Fibroblast of upper back skin (primary cell): ENCODE results near the gene RAB4A.

ENCODE experiments used
- DNase-seq: peaks from one replicate; pipeline ENCODE4 v3.0.0-alpha.2; 2013

Gene RAB4A

DNA sequence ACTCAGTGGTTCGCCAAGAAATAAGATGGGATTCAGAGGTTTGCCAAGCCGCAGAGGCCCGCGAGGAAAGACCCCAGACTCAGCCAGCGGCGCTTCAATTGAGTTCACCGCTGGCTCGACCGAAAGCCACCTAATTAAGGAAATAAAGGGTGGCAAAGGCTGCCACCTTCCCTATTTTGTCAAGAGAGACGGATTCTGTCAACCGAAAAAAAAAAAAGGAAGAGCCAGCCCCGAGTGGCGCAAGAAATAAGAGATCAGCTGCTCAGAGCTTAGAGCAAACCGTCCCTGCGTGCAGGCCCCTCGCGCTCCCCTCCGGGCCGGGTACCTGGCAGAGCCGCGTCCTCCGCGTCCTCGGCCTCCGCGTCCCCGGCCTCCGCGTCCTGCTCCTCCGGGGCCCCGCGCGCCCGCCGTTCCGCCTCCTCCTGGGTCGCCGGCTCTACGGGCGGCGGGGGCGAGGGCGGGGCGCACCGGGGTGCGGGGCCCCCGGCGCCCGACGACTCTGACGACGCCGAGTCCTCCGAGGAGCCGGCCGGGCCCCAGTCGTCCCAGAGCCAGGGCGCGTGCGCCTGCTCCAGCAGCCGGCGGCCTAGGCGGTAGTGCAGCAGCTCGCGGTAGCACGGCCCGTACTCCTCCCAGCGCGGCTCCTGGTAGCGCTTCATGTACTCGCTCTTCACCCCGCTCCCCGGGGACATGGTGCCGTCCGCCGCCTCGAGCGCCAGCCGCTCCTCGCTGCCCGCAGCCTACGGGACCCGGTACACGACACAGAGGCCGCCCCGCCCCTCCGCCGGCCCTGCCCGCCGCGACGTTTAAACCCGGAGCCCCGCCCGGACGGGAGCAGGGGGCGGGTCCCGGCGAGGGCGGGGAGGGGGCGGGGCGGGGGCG is 71.1 kb downstream of the RAB4A start:
- DNase-seq: peak; percentile 62

DNA sequence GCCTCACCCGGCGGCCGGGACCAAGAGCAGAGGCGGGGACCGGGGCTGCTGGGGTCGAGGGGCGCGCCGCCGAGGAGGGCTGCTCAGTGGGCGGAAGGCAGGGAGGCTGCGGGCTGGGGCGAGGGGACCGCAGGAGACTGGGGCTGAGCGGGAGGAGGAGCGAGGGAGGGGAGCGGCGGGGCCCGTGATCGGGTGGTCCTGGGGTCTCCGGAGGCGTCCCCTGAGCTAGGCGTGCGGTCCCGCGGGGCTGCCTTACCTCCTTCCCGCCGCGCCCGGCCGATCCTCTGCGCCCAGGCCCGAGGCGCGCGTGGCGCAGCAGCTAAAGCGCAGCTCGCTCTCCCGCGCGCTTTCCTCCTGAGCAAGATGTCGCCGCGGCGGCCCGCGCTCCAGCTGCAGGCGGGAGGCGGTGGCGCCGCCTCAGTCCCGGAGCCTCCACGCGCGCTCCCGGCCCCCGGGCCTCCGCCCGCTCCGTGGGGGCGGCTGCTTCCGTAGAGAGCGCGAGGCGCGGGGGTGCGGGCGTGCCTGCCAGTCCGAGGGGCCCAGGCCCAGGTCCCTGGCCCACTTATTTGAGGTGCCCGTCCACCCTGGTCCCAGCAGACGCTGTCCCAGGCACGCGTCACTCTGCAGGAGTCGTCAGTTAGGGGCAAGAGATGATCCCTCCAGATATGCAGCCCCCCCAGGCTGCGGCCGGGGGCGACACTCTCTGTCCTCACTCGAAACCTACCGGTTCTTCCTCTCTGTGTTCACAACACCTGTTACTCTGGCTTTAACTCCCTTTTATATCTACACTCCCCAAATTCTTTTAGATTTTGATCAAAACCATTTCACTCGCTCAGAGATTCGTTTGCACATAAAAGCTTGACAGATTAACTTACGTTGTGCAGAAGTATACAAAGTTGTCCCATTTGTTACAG is 72.0 kb downstream of the RAB4A start, which contains the start of gene CCSAP:
Gene CCSAP, minus strand, starts transcription at position 392 of the 914 bp plus-strand sequence. CDS start 582 bp downstream, outside the sequence.
- DNase-seq: peak; percentile 11

- DNase-seq: no peak
Measured at GRCh38 chr1:229344139-229344538, 73.2 kb downstream of the RAB4A start.

GRCh38 chr1:229344937-229345684 is 74.2 kb downstream of the RAB4A start:
- peak; percentile 25 for DNase-seq

- DNase-seq: no peak
Measured at GRCh38 chr1:229347528-229347927, 76.6 kb downstream of the RAB4A start.

DNA sequence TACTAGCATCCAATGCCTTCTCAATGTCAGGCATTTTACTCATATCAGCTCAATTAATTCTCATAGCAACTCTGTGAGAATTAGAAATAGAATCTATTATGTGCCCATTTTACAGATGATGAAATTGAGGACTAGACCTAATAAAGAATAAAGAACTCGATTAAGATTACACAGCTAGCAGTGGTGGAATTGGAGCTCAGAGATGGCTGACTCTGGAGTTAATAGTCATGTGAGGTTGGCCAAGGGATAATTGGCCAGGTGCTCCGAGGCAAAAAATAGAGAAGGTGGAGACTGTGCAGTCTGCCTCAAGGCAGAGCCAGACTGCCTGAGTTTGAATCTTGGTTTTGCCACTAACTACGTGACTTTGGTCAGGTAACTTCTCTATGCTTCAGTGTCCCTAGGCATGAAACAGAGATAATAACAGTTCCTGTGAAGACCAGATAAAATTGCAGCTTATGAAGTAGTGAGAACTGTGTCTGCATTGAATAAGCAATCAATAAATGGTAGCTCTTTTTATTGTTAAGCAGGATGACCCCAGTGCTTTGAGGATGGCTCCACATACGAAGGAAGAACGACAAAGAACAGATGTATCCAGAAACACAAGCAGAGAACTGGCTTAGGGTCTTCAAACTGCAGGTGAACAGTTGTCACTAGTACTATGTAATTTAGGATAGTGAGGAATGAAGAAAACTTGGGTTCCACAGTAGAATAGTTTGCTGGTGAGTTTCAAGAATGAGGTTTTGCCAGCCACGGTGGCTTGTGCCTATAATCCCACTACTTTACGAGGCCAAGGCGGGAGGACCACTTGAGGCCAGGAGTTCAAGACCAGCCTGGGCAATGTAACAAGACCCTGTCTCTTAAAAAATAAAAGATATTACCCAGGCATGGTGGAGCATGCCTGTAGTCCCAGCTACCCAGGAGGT is 78.8 kb downstream of the RAB4A start:
- DNase-seq: no peak

GRCh38 chr1:229352975-229353374 is 82.1 kb downstream of the RAB4A start:
- DNase-seq: no peak

- no peak for DNase-seq
Measured at GRCh38 chr1:229354226-229354625, 83.3 kb downstream of the RAB4A start.
